Measurements from ENCODE around the gene ITGA2B.
"Not testable (repeated sequence)": the region's sequence is repeated elsewhere in the genome, so short reads cannot be mapped to it uniquely, and the experiment has no call there.

The ITGA2B gene

DNA sequence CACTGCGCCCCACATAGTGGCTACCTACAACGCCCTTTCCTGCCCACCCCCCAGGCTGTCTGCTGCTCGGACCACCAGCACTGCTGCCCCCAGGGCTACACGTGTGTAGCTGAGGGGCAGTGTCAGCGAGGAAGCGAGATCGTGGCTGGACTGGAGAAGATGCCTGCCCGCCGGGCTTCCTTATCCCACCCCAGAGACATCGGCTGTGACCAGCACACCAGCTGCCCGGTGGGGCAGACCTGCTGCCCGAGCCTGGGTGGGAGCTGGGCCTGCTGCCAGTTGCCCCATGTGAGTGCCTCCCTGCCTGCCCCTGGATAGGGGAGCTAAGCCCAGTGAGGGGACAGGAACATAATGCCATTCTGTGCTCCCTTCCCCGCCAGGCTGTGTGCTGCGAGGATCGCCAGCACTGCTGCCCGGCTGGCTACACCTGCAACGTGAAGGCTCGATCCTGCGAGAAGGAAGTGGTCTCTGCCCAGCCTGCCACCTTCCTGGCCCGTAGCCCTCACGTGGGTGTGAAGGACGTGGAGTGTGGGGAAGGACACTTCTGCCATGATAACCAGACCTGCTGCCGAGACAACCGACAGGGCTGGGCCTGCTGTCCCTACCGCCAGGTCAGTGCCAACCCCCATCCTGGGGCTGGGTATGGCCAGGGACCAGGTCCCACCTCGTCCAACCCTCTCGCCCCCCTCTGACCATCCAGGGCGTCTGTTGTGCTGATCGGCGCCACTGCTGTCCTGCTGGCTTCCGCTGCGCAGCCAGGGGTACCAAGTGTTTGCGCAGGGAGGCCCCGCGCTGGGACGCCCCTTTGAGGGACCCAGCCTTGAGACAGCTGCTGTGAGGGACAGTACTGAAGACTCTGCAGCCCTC, 37.3 kb downstream of the ITGA2B start:
- no peak for DNase-seq

GRCh38 chr17:44351464-44351863, 38.0 kb downstream of the ITGA2B start:
- no peak for DNase-seq

DNA sequence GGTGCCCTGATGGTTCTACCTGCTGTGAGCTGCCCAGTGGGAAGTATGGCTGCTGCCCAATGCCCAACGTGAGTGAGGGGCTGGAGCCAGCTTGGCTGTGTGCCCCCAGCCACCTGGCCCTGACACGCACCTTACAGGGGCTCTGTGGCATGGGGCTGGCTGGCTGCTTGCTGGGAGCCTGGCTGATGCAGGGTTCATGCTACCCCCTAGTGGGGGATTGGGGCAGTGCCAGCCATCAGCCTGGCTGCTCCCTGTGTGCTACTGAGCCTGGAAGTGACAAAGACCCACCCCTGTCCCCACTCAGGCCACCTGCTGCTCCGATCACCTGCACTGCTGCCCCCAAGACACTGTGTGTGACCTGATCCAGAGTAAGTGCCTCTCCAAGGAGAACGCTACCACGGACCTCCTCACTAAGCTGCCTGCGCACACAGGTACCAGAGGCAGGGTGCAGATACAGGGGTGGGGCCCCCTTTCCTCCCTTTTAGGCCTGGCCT, 38.7 kb downstream of the ITGA2B start:
- DNase-seq: peak; percentile 74 to 80

DNA sequence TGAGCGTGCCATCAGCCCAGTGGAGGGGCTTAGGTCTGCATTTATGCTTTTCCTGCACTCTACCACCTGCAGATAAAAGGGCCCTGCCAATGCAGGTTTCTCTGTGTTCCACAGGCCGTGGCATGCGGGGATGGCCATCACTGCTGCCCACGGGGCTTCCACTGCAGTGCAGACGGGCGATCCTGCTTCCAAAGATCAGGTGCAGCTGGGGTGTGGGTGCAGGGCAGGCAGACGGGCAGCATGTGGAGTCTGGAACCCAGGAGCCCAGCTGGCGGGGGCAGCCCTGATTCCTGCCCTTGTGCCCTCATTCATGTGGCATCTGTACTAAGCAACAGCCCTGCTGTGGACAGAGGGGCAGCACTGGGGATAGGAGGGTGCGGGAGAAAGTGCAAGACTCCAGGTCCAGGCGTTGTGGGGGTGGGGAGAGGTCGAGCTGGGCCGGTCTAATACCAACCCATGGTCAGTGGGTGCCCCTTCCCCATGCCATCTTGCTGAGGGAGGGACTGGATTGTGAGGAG, 39.8 kb downstream of the ITGA2B start:
- DNase-seq: no peak

GRCh38 chr17:44348988-44349364, 40.5 kb downstream of the ITGA2B start:
- DNase-seq: no peak

DNA sequence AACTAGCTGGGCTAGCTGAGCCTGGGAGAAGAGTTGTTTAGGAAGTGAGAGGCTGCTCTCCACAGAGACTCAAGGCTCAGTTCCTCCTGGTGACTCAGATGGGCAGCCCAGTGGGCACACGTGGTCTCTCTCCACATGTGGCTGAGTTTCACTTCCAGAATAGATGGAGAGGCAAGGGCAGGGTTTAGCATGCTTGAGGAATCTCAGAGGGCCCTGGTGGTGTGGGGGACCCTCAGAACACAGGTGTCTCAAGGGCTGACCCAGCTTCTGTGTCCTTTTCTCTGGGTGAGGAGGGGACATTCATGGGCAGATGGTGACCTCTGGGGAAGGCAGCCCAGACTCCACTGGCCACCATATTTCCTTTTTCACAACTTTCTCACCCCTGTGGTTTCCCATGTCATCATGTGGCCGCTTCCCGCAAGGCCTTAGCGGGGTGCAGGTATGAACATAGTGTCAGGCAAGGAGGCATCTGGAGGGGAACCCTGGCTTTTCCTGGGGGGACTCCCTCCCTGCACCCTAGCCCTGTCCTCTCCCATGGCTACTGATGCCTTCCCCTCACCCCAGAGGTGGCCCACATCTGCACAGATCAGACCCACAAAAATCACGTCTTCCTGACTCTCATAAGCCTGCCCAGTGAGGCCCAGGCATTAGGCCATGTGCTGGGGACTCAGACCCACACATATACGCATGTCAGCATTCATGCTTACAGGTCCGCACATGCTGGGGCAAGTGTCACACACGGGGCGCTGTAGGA, 41.0 kb downstream of the ITGA2B start:
- DNase-seq: no peak

DNA sequence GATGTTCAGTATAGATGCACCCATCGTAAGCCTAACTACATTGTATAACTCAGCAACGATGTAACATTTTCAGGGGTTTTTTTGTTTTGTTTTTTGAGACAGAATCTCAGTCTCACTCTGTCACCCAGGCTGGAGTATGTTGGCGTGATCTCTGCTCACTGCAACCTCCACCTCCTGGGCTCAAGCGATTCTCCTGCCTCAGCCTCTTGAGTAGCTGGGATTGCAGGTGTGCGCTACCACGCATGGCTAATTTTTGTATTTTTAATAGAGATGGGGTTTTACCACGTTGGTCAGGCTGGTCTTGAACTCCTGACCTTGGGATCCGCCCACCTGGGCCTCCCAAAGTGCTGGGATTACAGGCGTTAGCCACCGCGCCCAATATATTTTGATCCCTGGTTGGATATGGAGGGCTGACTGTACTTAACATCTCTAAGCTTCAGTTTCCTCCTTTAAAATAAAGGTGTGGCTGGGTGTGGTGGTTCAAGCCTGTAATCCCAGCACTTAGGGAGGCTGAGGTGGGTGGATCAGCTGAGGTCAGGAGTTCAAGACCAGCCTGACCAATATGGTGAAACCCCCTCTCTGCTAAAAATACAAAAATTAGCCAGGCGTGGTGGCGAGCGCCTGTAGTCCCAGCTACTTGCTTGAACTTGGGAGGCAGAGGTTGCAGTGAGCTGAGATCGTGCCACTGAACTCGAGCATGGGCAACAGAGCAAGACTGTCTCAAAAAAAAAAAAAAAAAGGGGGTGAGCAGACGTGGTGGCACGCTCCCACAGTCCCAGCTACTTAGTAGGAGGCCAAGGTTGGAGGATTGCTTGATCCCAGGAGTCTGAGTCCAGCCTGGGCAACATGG, 42.0 kb downstream of the ITGA2B start:
- DNase-seq: not testable (repeated sequence)

- DNase-seq: no peak
Observed at GRCh38 chr17:44346064-44346844, 43.2 kb downstream of the ITGA2B start.

DNA sequence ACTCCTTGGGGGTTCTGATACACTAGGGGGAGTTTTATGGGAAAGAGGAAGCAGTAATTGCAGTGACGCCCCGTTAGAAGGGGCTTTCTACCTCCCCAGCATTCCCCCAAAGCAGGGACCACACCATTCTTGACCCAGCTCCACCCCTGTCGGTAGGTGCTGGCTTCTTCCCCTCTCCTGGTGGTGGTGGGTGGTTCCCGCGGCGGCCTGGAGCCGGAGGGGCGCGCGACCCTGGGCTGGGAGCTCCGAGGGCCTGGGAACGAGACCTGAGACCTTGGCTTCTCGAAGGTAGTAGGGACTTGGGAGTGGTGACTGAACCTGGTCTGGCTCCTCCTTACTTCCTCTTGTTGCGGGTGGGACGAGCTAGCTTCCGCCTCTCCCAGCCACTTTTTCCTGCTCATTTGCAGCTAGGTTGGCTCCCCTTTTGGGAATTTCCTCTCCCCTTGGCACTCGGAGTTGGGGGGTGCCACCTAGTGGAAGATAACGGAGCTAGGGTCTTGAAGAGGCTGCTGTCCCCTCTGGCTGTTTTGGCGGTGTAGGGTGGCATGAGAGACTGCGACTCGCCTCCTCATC, 43.9 kb downstream of the ITGA2B start:
- peak; percentile 39 to 53 for DNase-seq

GRCh38 chr17:44344939-44345453, 44.5 kb downstream of the ITGA2B start, which contains the start of gene GRN:
TSS of gene GRN (plus strand) at chr17:44345302. CDS start at chr17:44349165, 3,863 bp downstream.
- peak; percentile 85 to 91 for DNase-seq

DNA sequence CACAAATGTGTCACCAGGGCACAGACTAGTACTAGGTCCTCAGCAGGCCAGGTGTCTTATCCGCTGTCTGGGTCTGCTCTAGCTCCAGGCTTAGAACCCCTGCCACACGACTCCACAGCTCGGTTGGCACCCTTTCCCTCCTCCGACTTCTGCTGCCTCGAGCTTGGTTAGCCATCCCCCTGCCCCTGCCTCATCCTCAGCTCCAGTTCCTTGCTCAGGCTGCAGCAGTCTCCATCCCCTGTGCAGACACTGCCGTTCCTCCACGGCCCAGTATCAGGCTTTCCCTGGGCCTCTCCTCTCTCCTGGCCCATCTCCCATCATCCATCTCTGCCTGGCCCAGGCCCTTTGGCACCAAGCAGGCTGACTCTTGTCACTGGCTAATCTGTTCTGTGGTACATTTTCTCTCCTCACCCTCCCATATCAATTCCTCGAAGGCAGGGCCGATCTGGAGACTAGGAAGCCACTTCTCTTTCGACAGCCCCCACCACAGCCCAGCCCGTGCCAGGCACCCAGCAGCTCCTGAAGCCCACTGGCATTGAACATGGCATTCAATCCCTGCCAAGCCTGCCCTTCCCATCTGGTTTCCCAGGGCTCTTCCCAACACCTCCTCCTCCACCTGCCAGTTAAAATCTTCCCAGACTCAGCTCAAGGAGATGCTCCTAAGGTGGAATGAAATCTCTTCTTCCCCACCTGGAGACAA, 45.8 kb downstream of the ITGA2B start:
- no peak for DNase-seq

- DNase-seq: not testable (repeated sequence)
Observed at GRCh38 chr17:44340553-44340952, 48.9 kb downstream of the ITGA2B start.

DNA sequence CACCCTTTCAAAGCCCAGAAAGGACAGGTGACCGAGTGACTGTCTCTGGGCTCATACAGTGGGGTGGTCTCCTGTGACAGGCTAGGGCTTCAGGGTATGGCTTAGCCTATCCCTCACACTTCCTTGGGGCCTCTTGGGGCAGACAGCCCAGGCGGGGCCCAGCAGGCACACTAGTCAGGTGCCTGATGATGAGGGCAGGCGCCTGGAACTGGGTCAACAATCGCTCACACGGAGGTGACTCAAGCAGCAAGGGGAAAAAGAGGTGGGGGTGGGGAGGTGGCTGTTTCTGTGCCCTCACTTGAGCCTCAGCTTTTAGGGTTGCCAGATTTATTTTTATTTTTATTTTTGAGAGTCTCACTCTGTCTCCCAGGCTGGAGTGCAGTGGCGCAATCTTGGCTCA, 50.7 kb downstream of the ITGA2B start:
- DNase-seq: no peak

- no peak for DNase-seq
Observed at GRCh38 chr17:44335968-44336367, 53.5 kb downstream of the ITGA2B start.

DNA sequence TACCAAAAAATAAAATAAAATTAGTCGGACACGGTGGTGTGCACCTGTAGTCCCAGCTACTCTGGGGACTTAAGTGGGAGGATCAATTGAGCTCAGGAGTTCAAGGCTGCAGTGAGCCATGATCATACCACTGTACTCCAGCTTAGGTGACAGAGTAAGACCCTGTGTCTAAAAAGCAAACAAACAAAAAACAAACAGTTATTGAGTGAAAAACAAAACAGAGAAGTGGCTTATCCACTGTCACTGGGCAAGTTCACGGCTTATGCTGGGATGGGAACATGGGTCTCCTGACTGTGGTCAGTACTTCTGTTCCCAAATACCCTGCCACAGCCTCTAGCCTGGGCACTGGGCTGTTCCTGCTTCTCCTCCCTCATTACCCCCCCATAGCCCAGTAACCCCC, 53.9 kb downstream of the ITGA2B start:
- DNase-seq: no peak

DNA sequence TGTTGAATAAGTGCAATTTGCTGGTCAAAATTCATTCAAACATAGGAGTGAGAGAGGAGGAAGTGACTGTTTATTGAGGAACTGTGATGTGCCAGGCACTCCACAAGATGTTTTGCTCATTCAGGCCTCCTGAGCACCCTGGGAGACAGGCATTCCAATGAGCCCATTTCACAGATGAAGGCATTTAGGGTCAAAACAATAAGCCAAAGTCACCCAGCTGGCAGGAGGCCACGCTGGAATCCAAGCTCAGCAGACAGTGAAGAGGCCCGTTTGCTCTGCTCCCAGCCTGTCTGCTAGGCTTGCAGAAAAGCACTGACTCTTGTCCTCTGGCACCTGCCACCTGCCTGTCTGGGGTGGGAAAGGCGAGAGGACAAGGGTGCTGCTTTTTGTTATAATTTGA, 54.7 kb downstream of the ITGA2B start:
- no peak for DNase-seq

DNA sequence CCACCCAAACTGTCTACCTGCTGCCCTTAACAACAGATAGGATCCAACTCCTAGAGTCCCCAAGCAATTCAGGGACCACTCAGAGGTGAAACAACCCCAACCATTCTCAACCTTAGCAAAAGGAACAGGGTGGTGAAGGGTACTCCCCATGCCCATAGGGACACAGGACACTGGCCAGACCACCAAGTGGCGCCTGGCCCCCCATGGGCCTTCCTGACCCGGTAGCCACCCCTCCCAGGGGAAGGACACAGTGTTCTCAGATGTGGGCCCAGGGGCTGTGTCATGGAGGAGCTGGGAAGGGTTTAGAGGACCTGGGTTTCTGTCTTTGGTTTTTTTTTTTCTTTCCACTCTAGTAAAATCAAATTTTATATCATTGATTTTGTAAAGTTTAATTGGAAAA, 55.1 kb downstream of the ITGA2B start:
- DNase-seq: no peak

- no peak for DNase-seq
Observed at GRCh38 chr17:44333371-44333770, 56.1 kb downstream of the ITGA2B start.

DNA sequence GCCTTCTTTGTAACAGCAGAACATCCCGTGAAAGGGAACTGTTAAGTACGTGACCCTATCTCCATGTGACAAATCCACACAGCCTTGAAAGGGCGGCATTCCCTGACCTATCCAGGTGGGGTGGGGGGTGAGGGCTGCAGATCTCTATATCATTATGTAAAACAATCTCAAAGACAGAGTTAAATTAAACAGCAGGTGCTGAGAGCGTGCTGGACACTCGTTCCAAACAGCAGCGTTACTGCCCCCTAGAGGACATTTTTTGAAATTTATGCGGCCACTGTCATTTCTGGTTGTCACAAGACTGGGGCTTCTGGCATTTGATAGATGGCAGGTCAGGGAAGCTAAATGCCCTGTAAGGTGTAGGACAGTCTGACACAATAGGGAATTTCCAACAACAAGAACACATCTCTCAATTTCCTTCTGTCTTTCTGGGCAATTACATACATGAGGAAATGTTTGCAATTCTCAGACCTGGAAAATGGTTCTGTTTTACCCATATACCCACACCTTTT, 58.1 kb downstream of the ITGA2B start:
- DNase-seq: peak; percentile 73 to 84

DNA sequence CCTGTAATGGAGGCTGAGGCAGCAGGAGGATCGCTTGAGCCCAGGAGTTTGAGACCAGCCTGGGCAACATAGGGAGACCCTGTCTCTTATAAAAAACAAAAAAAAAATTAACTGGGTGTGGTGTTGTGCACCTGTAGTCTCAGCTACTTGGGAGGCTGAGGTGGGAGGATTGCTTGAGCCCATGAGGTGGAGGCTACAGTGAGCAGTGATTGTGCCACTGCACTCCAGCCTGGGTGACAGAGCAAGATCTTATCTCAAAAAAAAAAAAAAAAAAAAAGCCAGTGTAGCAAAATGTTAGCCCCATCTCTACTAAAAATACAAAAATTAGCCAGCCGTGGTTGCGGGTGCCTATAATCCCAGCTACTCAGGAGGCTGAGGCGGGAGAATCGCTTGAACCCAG, 59.2 kb downstream of the ITGA2B start:
- DNase-seq: not testable (repeated sequence)
